PC-9 (cell line): ENCODE measurements around the gene ODAD4. TPM values are rescaled to one million over a fixed set of nuclear protein-coding genes. Genes with fewer than 3 reads are reported as not detected.

Source experiments
- BruUV-seq: library from RNA; stranded (reverse); fragments of 400-500 nt; replicated peaks from 2 replicates; lab custom pipeline; 2021; lab: Mats Ljungman, UMichigan
- CTCF ChIA-PET: fragments of 300-600 bp; sonication (Branson Sonifier 250); formaldehyde crosslinking; loops from one replicate; lab custom pipeline; 2022; ENCODE audit warnings: antibody characterized with exemption; lab: Charles Lee
- POLR2A ChIA-PET: fragments of 300-600 bp; sonication (Branson Sonifier 250); formaldehyde crosslinking; loops from one replicate; lab custom pipeline; 2022; ENCODE audit warnings: antibody characterized with exemption; ENCODE audit not compliant: unreplicated experiment; lab: Charles Lee
- DNase-seq, 2 experiments: peaks; one replicate each; pipeline versions ENCODE4 v3.0.0 to v3.0.0-alpha.2; 2015 to 2022; ENCODE audit warnings: mixed read lengths in 1 of 2
- H2AFZ ChIP-seq: fragments of 200-600 bp; sonication (generic); 2 replicates; pipeline ENCODE4 v1.8.1; 2017; ENCODE audit warnings: antibody characterized with exemption
- H3F3A ChIP-seq: fragments of 200-600 bp; sonication (generic); 2 replicates; pipeline ENCODE4 v1.8.1; 2017; ENCODE audit warnings: antibody characterized with exemption, mild to moderate bottlenecking, low read depth; ENCODE audit not compliant: insufficient read depth
- H3K27ac ChIP-seq: fragments of 200-600 bp; sonication (generic); 2 replicates; pipeline ENCODE4 v1.6.1; 2016; ENCODE audit warnings: mixed run types
- H3K27me3 ChIP-seq: fragments of 200-600 bp; sonication (generic); 2 replicates; pipeline ENCODE4 v1.6.1; 2016; ENCODE audit warnings: low read depth, mixed run types; ENCODE audit not compliant: insufficient read depth
- H3K36me3 ChIP-seq: fragments of 200-600 bp; sonication (generic); 2 replicates; pipeline ENCODE4 v1.6.1; 2016; ENCODE audit warnings: low read depth, mixed run types
- H3K4me1 ChIP-seq: fragments of 200-600 bp; sonication (generic); replicated peaks from 2 replicates; pipeline ENCODE4 v1.6.1; 2016; ENCODE audit warnings: mixed run types; ENCODE audit not compliant: insufficient read depth
- H3K4me2 ChIP-seq: fragments of 200-600 bp; sonication (generic); 2 replicates; pipeline ENCODE4 v1.6.1; 2017; ENCODE audit warnings: mixed run types
- H3K4me3 ChIP-seq: fragments of 200-600 bp; sonication (generic); 2 replicates; pipeline ENCODE4 v1.6.1; 2016; ENCODE audit warnings: mixed run types
- H3K79me2 ChIP-seq: fragments of 200-600 bp; sonication (generic); 2 replicates; pipeline ENCODE4 v1.6.1; 2017; ENCODE audit warnings: low read depth, mixed run types
- H3K9me2 ChIP-seq: fragments of 200-600 bp; sonication (generic); 2 replicates; pipeline ENCODE4 v1.8.1; 2017; ENCODE audit warnings: mild to moderate bottlenecking; ENCODE audit not compliant: insufficient read depth
- H3K9me3 ChIP-seq: fragments of 200-600 bp; sonication (generic); 2 replicates; pipeline ENCODE4 v1.8.1; 2016; ENCODE audit warnings: low read depth; ENCODE audit not compliant: insufficient read depth
- H4K20me1 ChIP-seq: fragments of 200-600 bp; sonication (generic); 2 replicates; pipeline ENCODE4 v1.8.1; 2017; ENCODE audit not compliant: insufficient read depth
- EZH2 ChIP-seq: fragments of 200-600 bp; sonication (generic); IDR thresholded peaks from 2 replicates; pipeline ENCODE4 v1.8.0; 2017; ENCODE audit warnings: antibody characterized with exemption, low read depth
- intact Hi-C: fragments of 100-400 bp; cut with micrococcal nuclease; formaldehyde crosslinking; loops from one replicate; pipeline ENCODE4 v1.10.0; 2022; ENCODE audit not compliant: unreplicated experiment
- total RNA-seq: library from RNA; stranded (reverse); gene quantifications from 2 replicates; pipeline ENCODE4 v1.2.3, GENCODE V29; 2021
- TF ChIP-seq, protein P1 (sequence below): fragments of 200-600 bp; sonication (generic); conservative IDR thresholded peaks from 2 replicates; pipeline ENCODE4 v1.6.1; 2017; ENCODE audit warnings: mixed run types, antibody characterized with exemption, mild to moderate bottlenecking, moderate library complexity

Gene ODAD4
- total RNA-seq, 1 experiment from 2014 or later, result 4.0 TPM

DNA sequence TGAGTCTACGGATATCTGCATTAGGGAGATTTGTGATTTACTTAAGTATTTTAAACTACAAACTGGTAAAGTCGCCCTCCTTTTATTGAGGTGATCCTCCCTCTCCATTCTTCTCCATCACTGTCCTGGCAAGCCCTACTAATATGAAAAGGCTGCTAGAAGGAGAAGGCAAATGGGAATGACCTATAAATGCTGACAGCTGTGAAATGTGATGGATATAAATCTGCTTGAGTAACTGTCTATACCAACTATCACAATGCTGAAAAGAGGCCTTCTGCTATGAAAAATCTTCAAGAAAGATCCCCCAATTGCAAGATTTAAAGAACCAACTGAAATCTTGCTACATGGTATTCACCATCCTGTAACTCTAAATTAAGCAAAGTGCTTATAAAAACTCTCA is 71.3 kb downstream of the ODAD4 start:
- no peaks in the 10 kb centered on the region for H3K4me1 ChIP-seq
- H4K20me1 ChIP-seq, result peaks cover 69% of the 10 kb centered on the region
- H3K9me2 ChIP-seq, result no peaks in the 10 kb centered on the region
- TF ChIP-seq EZH2, result no peak
- TF ChIP-seq, protein P1, sequence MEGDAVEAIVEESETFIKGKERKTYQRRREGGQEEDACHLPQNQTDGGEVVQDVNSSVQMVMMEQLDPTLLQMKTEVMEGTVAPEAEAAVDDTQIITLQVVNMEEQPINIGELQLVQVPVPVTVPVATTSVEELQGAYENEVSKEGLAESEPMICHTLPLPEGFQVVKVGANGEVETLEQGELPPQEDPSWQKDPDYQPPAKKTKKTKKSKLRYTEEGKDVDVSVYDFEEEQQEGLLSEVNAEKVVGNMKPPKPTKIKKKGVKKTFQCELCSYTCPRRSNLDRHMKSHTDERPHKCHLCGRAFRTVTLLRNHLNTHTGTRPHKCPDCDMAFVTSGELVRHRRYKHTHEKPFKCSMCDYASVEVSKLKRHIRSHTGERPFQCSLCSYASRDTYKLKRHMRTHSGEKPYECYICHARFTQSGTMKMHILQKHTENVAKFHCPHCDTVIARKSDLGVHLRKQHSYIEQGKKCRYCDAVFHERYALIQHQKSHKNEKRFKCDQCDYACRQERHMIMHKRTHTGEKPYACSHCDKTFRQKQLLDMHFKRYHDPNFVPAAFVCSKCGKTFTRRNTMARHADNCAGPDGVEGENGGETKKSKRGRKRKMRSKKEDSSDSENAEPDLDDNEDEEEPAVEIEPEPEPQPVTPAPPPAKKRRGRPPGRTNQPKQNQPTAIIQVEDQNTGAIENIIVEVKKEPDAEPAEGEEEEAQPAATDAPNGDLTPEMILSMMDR, result no peak
- H3K36me3 ChIP-seq, result peaks cover 18% of the 10 kb centered on the region
- BruUV-seq, result no TSS peak
- no peak for DNase-seq
- ChIA-PET CTCF (no interaction called here), POLR2A (no interaction called here)
- H3K4me2 ChIP-seq, result no peak overlapping the region
- H3K79me2 ChIP-seq, result peaks cover 55% of the 10 kb centered on the region
- H3K4me3 ChIP-seq, result no peak overlapping the region
- H2AFZ ChIP-seq, result no peak overlapping the region
- peaks cover 7% of the 10 kb centered on the region; the same call in 1 of the 2 replicates for H3F3A ChIP-seq
- H3K9me3 ChIP-seq, result no peaks in the 10 kb centered on the region
- no peak overlapping the region for H3K27ac ChIP-seq
- H3K27me3 ChIP-seq, result no peaks in the 10 kb centered on the region
- intact Hi-C loops, result no loop called here

DNA sequence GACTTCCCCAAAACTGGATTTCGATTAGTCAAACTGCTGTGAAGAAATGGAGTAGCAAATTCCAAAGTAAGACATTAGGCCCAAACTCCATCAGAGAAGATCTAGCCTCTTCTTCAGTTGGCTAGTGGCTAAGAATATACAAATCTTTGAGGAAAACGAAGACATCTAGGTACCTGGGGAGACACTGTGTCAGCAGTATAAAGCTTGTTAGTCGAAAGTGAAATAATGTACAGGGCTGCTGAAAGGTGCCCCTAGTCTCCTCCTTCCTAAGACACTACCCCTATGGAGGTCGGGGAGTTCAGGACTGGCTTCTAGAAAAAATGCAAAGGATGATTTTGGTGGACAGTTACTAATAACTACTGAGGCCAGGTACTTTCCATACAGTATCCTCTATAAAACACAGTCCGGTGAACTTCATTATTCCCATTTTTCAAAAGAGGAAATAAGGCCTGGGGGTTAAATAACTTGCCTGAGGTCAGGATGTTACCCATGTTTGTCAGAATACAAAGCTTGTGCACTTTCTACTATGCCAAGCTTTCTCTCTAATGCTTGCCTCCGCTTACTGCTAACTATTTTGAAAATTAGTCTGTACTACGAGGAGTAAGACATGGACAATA is 71.9 kb downstream of the ODAD4 start:
- Histone ChIP-seq H3K4me1 (no peaks in the 10 kb centered on the region), H3F3A (peaks cover 4% of the 10 kb centered on the region; the same call in 1 of the 2 replicates), H2AFZ (no peak overlapping the region), H3K27me3 (no peaks in the 10 kb centered on the region), H3K4me3 (no peak overlapping the region), H3K9me2 (no peaks in the 10 kb centered on the region), H3K79me2 (peaks cover 60% of the 10 kb centered on the region), H3K4me2 (no peak overlapping the region), H3K27ac (no peak overlapping the region), H3K36me3 (peaks cover 18% of the 10 kb centered on the region), H3K9me3 (no peaks in the 10 kb centered on the region), H4K20me1 (peaks cover 71% of the 10 kb centered on the region)
- no peak for DNase-seq
- CTCF ChIA-PET, result interaction anchor here (0.6 kb wide), 1 partner anchor 18 kb away, joined by 6 read pairs; the partner anchor contains the start of gene NKIRAS2
- TF ChIP-seq, protein P1, result no peak
- no peak for TF ChIP-seq EZH2
- intact Hi-C loops, result no loop called here
- no TSS peak for BruUV-seq
- POLR2A ChIA-PET, result no interaction called here

DNA sequence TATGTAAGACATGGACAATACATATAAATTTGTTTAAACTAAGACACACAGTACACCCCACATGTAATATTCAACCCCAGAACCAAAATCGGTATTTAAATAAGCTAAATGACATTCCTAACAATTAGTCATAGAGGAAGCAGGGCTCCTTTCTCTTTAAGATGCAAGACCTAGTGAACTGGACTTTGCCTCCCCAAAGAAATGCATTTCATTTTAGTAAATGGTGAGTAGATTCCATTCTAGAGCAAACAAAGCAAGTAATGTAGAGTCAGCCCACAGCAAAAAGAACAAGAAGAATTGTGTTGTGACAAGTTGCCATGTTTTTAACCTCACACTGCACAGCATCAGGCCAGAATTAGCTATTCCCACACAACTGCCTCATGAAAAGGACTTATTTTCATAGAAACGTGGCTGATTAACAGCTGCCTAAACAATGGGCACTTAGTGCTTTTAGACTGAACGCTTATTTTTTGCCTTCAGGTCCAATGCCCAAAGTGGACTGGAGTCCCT is 72.4 kb downstream of the ODAD4 start:
- POLR2A ChIA-PET, result no interaction called here
- no peak overlapping the region for H3K4me3 ChIP-seq
- no peak overlapping the region for H3K4me2 ChIP-seq
- no peaks in the 10 kb centered on the region for H3K4me1 ChIP-seq
- no peak overlapping the region for H2AFZ ChIP-seq
- no peaks in the 10 kb centered on the region for H3K9me3 ChIP-seq
- DNase-seq, result no peak
- no peaks in the 10 kb centered on the region for H3K27me3 ChIP-seq
- no TSS peak for BruUV-seq
- CTCF ChIA-PET, result interaction anchor here (0.6 kb wide), 1 partner anchor 17 kb away, joined by 6 read pairs; the partner anchor contains the start of gene NKIRAS2
- H3K79me2 ChIP-seq, result peaks cover 66% of the 10 kb centered on the region
- intact Hi-C loops, result no loop called here
- H3K9me2 ChIP-seq, result no peaks in the 10 kb centered on the region
- peaks cover 4% of the 10 kb centered on the region; the same call in 1 of the 2 replicates for H3F3A ChIP-seq
- no peak overlapping the region for H3K27ac ChIP-seq
- peaks cover 15% of the 10 kb centered on the region for H3K36me3 ChIP-seq
- TF ChIP-seq EZH2, result no peak
- TF ChIP-seq, protein P1, result no peak
- peaks cover 72% of the 10 kb centered on the region for H4K20me1 ChIP-seq
